ENCODE data around the gene CBLN3.

DNA sequence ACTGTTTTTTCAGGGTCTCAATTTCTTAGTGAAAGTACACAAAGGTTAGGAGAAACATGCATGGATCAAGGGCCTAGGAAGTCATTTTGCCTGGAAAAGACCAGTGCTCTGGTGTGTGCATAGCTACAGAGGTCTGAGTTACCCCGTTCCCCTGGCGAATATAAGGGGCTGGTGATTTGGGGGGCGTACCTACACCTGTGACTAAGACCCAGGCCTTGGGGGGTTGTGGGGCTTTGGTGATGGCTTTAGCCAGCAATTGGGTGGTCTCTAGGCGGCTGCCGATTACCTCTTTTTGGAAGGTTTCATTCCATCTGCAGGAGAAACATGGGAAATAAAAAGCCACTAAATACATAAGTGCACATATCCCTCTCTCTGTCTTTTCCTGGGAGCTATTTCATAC lies 12.0 kb upstream of the CBLN3 start:
- no peak for TF ChIP-seq POLR2A (IDR thresholded peaks at IDR 0.05; ENCODE audit: low read length)
- no peak for TF ChIP-seq GATA1 (IDR thresholded peaks at IDR 0.05; ENCODE audit: low read depth, low read length)

Measured in erythroblast (primary cell).